WTC11 (cell line): Measurements from ENCODE around the gene GABBR2.

Source experiments
- CTCF ChIP-seq: fragments of 200-600 bp; IDR thresholded peaks from 2 replicates; pipeline ENCODE4 v1.8.0; 2022; ENCODE audit warnings: antibody characterized with exemption
- ZNF512 ChIP-seq: sonication (generic); formaldehyde crosslinking; IDR thresholded peaks from 2 replicates; pipeline ENCODE4 v1.8.1; 2022; ENCODE audit warnings: missing genetic modification reagents, borderline replicate concordance

- TF ChIP-seq CTCF (no peak), ZNF512 (CRISPR knock-in tag) (no peak)
Observed at GRCh38 chr9:98298476-98298875, 410.3 kb downstream of the GABBR2 start.
